Stimulated activated CD8-positive, alpha-beta memory T cell treated with anti-CD3 and anti-CD28 coated beads, Interleukin-15, amount 100 ng/mL, for 48 hours (primary cell): ENCODE results near the gene MYT1.

Experiments
- DNase-seq, 2 donors: peaks; one replicate each; pipeline ENCODE4 v3.0.0-alpha.2; 2020; ENCODE audit warnings: low read depth in 2 of 2

MYT1 gene

DNA sequence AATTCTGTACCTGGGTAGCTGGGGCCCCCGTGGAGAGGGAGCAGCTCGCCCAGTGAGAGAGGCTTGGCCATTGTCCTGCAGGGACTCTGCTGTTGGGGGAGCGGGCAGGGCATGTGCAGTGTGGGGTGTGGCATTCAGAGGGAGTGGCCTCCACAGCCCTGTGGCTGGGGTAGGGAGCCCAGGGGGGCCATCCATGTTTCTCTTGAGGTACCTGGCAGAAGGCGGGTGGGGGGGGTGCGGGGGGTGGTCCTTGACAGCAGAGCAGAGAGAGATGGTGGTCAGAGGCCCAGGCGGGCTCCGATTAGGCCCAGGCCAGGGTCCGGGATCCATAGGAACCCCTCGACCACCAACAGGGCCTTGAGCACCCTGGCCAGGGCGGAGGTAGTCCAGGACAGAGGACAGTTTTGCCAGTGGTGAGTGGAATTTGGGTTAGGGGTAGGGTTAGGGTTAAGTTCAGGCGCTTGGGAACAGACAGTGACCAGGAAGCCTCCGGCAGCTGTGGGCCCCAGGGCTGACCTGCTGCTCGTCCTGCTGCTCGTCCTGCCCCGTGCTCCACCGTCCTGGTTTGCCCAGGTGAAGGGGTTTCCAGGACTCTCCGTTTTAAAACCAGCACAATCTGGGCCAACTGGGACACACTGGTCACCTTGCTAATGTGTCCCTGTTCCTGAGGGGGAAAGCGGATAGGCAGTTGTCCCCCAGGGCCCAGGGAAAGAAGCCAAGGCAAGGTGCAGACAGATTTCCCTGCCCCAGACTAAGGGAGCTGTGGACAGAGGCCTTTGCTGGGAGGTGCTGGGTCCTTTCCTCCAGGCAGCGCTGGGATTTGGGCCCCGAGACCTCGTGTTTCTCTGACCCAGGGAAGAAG, 24.8 kb upstream of the MYT1 start:
- DNase-seq: no peak

DNA sequence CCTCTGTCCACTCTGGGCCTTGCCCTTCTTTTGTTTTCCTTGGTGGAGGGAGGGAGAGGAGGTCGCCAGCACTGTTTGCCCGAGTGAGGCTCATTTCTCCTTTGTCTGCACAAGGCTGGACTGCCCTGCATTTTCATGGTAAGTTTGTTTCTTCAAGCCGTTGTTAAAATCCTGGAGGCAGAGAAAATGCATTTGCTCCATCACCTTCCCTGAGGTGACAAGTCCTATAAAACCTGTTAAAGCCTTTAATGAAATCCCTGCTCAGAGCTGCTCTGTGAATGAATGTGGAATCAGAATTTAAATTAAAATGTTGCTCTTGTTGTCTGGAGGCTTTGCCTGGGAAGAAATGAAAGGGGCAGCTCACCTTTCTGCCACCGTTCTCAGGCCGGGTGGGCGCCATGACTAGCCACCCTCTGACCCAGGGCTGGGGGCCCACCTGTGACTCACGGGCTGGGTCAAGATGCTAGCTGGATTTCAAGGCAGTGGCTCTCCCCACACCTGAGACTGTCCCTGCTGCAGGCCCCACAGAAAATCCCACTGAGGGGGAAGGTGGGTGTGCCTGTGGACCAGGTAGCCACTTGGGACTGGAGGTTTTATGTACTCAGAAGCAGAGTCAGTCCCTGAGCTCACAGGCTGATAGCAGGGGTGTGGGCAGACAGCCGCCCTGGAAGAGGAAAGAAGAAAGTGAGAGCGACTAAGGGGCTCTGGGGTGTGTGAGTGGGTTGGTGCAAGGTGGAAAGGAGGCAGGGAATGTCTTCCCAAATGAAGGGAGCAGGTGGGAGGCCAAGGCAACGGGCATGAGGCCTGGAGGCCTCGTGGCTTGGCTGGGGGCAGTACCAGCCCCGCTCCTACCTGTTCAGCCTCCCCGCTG, 24.0 kb upstream of the MYT1 start:
- DNase-seq: no peak

DNA sequence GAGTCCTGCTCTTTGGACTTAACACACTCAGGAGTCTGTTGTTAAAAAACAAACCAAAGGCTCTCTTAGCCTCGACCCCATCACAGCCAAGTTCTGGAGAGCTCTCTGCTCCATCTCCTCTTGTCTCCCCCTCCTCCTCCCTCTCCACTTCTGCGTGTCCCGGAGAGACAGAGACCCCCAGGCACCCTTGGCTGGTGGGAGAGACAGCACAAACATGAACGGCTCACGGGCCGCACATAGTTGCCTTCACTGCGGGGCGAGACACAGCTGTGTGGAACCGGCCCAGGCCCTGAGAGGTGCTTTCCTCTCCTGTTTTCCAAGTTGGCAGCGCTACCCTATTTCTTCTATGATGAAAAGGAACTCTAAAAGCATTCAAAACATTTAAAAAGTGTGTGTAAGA, 23.3 kb upstream of the MYT1 start:
- DNase-seq: no peak

DNA sequence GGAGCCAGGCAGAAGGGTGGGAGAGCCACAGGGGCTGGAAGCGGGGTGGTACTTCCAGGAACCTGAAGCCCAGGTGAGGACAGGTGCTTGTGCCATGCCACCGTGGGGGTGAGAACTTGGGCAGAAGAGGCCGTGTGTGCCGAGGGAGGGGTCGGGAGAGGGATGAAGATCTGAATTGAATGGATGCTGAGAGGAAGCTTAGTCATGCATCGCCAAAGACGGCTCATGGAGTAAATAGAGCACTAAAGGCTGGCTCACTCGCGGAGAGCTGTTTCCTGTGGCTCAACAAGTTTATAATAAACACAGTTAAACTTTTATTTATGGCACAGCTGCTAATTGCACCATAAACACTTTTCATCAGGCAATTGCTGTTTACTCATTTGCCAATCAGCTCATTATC, 21.7 kb upstream of the MYT1 start:
- no peak for DNase-seq

GRCh38 chr20:64143018-64143801, 21.0 kb upstream of the MYT1 start:
- no peak for DNase-seq

DNA sequence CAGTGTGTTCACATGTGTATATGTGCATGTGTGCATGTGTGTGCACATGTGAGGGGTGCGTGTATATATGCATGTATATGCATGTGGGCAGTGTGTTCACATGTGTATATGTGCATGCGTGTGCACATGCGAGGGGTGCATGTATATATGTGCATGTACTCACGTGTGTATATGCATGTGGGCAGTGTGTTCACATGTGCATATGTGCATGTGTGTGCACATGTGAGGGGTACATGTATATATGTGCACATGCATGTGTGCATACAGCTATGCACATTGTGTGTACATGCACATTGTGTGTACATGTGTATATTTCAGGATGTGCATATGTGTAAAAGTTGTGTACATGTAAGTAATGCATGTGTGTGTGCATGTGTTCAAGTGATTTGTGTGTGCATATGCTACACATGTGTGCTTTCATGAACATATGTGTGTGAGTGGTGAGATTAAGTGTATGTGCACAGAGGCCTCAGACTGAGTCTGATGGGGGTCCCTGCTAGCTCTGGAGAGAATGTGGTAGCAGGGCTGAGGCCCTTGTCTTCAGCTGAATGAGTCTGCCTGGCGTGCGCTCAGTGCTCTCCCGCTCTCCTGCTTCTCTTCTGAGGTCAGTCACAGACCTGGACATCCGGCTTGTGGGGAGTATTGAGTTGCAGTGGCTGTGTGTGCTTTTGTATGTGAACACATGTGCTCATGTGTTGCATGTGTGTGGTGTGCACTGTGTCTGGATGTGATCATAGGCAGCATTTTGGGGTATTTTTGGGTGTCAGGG, 19.9 kb upstream of the MYT1 start:
- DNase-seq: no peak

GRCh38 chr20:64145458-64146300, 18.6 kb upstream of the MYT1 start:
- no peak for DNase-seq

- no peak for DNase-seq
Observed at GRCh38 chr20:64146301-64146935, 17.8 kb upstream of the MYT1 start.

DNA sequence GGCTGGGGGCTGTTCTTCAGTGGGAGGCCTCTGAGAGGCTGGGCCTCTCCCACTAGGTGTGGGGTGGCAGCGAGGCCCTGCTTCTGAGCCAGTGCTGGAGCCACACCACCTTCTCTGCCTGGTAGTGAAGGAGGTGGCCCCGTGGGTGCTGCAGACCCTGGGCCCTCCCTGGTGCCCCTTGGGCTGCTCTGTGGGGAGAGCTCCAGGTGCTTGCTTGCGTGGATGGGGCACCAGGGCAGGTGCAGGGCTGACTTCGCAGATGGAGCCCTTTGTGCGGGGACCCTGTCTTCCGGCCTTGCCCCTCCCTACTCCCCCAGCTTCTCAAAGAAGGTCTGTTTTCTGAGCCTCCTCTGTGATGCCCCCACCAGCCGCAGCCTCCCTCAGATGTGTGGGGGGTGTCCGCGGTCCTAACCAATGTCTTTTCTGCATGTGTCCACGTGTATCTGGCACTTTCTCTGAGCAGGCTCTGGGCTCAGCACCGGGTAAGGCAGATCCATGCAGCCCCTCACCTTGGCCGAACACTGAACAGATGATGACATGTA, 17.2 kb upstream of the MYT1 start:
- DNase-seq: no peak

- no peak for DNase-seq
Observed at GRCh38 chr20:64148581-64148980, 15.7 kb upstream of the MYT1 start.

DNA sequence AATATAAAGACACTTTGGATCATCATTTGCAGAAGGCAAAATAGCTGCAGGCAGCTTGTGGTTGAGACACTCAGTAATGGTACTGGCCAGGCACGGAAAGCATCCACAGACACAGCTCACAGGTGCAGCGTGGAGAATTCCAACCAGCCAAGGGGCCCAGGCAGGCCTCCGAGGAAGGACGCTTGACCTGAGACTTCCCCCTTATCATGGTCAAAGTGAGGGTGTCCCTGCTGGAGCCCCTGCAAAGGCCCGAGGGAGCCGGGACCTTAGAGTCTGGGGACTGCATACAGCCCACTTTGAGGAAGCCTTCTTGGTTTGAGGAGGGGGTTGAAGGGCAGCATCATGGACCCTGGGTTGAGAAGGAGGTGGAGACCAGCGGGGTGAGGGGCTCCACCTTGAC, 15.1 kb upstream of the MYT1 start:
- no peak for DNase-seq

- no peak for DNase-seq
Observed at GRCh38 chr20:64149809-64150560, 14.3 kb upstream of the MYT1 start.

GRCh38 chr20:64150756-64151632, 13.3 kb upstream of the MYT1 start:
- DNase-seq: no peak

- DNase-seq: no peak
Observed at GRCh38 chr20:64151633-64152530, 12.4 kb upstream of the MYT1 start.

- DNase-seq: no peak
Observed at GRCh38 chr20:64152906-64153305, 11.3 kb upstream of the MYT1 start.

GRCh38 chr20:64153410-64153809, 10.8 kb upstream of the MYT1 start:
- no peak for DNase-seq
